Measurements from ENCODE around the gene ENPEP. TPM values are rescaled to one million over a fixed set of nuclear protein-coding genes. Genes with fewer than 3 reads are reported as not detected.

ENPEP gene
- total and polyA plus RNA-seq, 5 experiments from 2014 or later = not detected

GRCh38 chr4:110512901-110513300, 36.9 kb downstream of the ENPEP start:
- DNase-seq (no peak), ATAC-seq (no peak)
- Mint-ChIP-seq H3K9me3 (no peaks in the 10 kb centered on the region), H3K36me3 (no peaks in the 10 kb centered on the region), H3K4me3 (no peak overlapping the region), H3K4me1 (peaks cover 5 to 17% (median 14%) of the 10 kb centered on the region in 4 donors), H3K27ac (no peak overlapping the region), H3K27me3 (peaks cover 0 to 1% (median 0%) of the 10 kb centered on the region in 5 donors)
- POLR2A ChIA-PET = no interaction called here

GRCh38 chr4:110514889-110515479, 39.0 kb downstream of the ENPEP start:
- no peaks in the 10 kb centered on the region for H3K36me3 Mint-ChIP-seq
- ATAC-seq (no peak), DNase-seq (peak in 3 of 10 donors; percentile 46 to 49 (median 48))
- H3K27ac Mint-ChIP-seq = no peak overlapping the region
- H3K27me3 Mint-ChIP-seq = peaks cover 0 to 4% (median 2%) of the 10 kb centered on the region in 5 donors
- POLR2A ChIA-PET = no interaction called here
- no peaks in the 10 kb centered on the region for H3K9me3 Mint-ChIP-seq
- peaks cover 5 to 17% (median 14%) of the 10 kb centered on the region in 4 donors for H3K4me1 Mint-ChIP-seq
- H3K4me3 Mint-ChIP-seq = peak overlapping the region in 9 of 10 donors; percentile 89 to 97 (median 95)

DNA sequence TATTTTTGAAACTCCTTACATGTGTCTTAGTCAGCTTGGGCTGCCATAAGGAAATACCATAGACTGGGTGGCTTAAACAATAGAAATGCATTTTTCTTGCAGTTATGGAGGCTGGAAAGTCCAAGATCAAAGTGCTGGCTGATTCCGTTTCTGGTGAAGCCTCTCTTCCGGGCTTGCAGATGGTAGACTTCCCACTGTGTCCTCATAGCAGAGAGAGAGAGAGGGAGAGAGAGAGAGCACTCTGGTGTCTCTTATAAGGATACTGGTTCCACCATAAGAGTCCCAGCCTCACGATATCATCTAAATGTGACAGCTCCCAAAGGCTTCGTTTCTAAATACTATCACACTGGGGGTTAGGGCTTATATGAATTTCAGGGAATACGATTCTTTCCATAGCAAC, 39.7 kb downstream of the ENPEP start:
- Mint-ChIP-seq H3K4me3 (peak overlapping the region; percentile 89 to 97 (median 94)), H3K9me3 (no peaks in the 10 kb centered on the region), H3K27me3 (peaks cover 2 to 11% (median 6%) of the 10 kb centered on the region in 5 donors), H3K4me1 (peaks cover 5 to 17% (median 14%) of the 10 kb centered on the region in 4 donors), H3K36me3 (no peaks in the 10 kb centered on the region), H3K27ac (peak overlapping the region in 7 of 10 donors; percentile 3 to 83 (median 53))
- peak; percentile 29 to 37 for ATAC-seq
- DNase-seq = peak in 3 of 10 donors; percentile 2 to 17 (median 8)
- POLR2A ChIA-PET = no interaction called here

- POLR2A ChIA-PET = no interaction called here
- H3K4me3 Mint-ChIP-seq = peak overlapping the region; percentile 89 to 97 (median 94)
- DNase-seq = peak; percentile 51 to 79 (median 66)
- peak overlapping the region in 8 of 10 donors; percentile 4 to 88 (median 70) for H3K27ac Mint-ChIP-seq
- peaks cover 5 to 17% (median 14%) of the 10 kb centered on the region in 4 donors for H3K4me1 Mint-ChIP-seq
- peak; percentile 87 to 92 for ATAC-seq
- no peaks in the 10 kb centered on the region for H3K36me3 Mint-ChIP-seq
- peaks cover 2 to 16% (median 7%) of the 10 kb centered on the region in 5 donors for H3K27me3 Mint-ChIP-seq
- no peaks in the 10 kb centered on the region for H3K9me3 Mint-ChIP-seq
Measured at GRCh38 chr4:110516106-110516922, 40.4 kb downstream of the ENPEP start.

GRCh38 chr4:110518889-110519490, 43.0 kb downstream of the ENPEP start:
- DNase-seq = peak in 5 of 10 donors; percentile 7 to 38 (median 17)
- Mint-ChIP-seq H3K4me3 (no peak overlapping the region), H3K4me1 (peaks cover 5 to 17% (median 14%) of the 10 kb centered on the region in 4 donors), H3K27ac (no peak overlapping the region), H3K27me3 (peaks cover 3 to 37% (median 15%) of the 10 kb centered on the region in 5 donors), H3K36me3 (no peaks in the 10 kb centered on the region), H3K9me3 (no peaks in the 10 kb centered on the region)
- ATAC-seq = no peak
- POLR2A ChIA-PET = no interaction called here

- H3K4me1 Mint-ChIP-seq = peaks cover 3 to 7% (median 4%) of the 10 kb centered on the region in 4 donors
- DNase-seq (no peak), ATAC-seq (no peak)
- H3K27me3 Mint-ChIP-seq = peaks cover 6 to 38% (median 15%) of the 10 kb centered on the region in 5 donors
- H3K9me3 Mint-ChIP-seq = no peaks in the 10 kb centered on the region
- no peak overlapping the region for H3K4me3 Mint-ChIP-seq
- no peak overlapping the region for H3K27ac Mint-ChIP-seq
- H3K36me3 Mint-ChIP-seq = no peaks in the 10 kb centered on the region
- POLR2A ChIA-PET = no interaction called here
Measured at GRCh38 chr4:110520886-110521285, 44.9 kb downstream of the ENPEP start.

GRCh38 chr4:110526589-110526988, 50.6 kb downstream of the ENPEP start:
- Mint-ChIP-seq H3K27ac (no peak overlapping the region), H3K27me3 (peaks cover 4 to 41% (median 15%) of the 10 kb centered on the region in 5 donors), H3K36me3 (no peaks in the 10 kb centered on the region), H3K4me1 (no peaks in the 10 kb centered on the region), H3K9me3 (no peaks in the 10 kb centered on the region), H3K4me3 (no peak overlapping the region)
- no peak for ATAC-seq
- POLR2A ChIA-PET = no interaction called here
- DNase-seq = no peak

- no peak for ATAC-seq
- Mint-ChIP-seq H3K27me3 (peaks cover 4 to 44% (median 17%) of the 10 kb centered on the region in 5 donors), H3K4me3 (no peak overlapping the region), H3K9me3 (no peaks in the 10 kb centered on the region), H3K27ac (no peak overlapping the region), H3K36me3 (no peaks in the 10 kb centered on the region), H3K4me1 (no peaks in the 10 kb centered on the region)
- DNase-seq = no peak
- POLR2A ChIA-PET = no interaction called here
Measured at GRCh38 chr4:110527156-110527555, 51.2 kb downstream of the ENPEP start.

- Mint-ChIP-seq H3K4me1 (no peaks in the 10 kb centered on the region), H3K4me3 (no peak overlapping the region), H3K9me3 (peaks cover 0 to 9% (median 0%) of the 10 kb centered on the region in 9 donors), H3K36me3 (peaks cover 0 to 5% (median 0%) of the 10 kb centered on the region in 3 donors), H3K27ac (no peak overlapping the region), H3K27me3 (peaks cover 10 to 49% (median 17%) of the 10 kb centered on the region in 5 donors)
- no peak for DNase-seq
- no peak for ATAC-seq
- POLR2A ChIA-PET = no interaction called here
Measured at GRCh38 chr4:110532901-110533589, 57.1 kb downstream of the ENPEP start.

DNA sequence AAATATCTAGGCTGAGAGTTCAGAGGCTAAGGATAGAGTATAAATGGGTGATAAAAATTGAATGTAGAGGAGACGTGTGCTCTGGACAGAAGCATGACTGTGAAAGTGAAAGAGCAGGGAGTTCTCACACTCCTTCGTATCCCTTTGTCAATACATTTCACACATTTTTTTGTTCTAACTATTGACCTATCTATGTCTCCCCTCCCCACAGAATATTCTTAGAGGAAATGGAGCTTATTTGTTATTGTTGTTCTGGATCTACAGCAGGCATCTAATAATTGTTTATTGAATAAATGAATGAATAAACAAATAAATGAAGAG, 57.6 kb downstream of the ENPEP start:
- H3K27ac Mint-ChIP-seq = no peak overlapping the region
- POLR2A ChIA-PET = no interaction called here
- H3K36me3 Mint-ChIP-seq = peaks cover 0 to 5% (median 0%) of the 10 kb centered on the region in 3 donors
- H3K9me3 Mint-ChIP-seq = peaks cover 0 to 9% (median 0%) of the 10 kb centered on the region in 9 donors
- DNase-seq (no peak), ATAC-seq (no peak)
- no peaks in the 10 kb centered on the region for H3K4me1 Mint-ChIP-seq
- H3K27me3 Mint-ChIP-seq = peaks cover 14 to 53% (median 18%) of the 10 kb centered on the region in 5 donors
- no peak overlapping the region for H3K4me3 Mint-ChIP-seq

- H3K9me3 Mint-ChIP-seq = peaks cover 0 to 9% (median 0%) of the 10 kb centered on the region in 9 donors
- ATAC-seq = no peak
- peaks cover 0 to 5% (median 0%) of the 10 kb centered on the region in 3 donors for H3K36me3 Mint-ChIP-seq
Measured at GRCh38 chr4:110533940-110534339, 58.0 kb downstream of the ENPEP start.

DNA sequence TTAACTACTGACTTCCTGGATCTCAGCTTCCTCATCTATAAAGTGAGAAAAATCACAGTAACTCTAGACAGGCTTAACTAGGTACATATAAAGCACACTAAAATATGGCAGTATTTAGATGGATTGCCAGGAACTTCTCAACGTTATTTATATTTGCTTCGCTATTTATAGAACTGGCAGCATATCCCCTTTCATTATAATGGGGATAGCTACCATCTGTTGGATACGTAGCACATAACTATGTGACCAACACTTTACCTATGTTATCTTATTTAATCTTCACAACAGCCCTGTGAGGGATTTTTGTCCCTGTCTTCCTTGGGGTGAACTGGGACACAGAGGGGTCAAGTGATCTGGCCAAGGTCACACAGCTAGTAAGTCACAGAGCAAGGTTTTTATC, 64.6 kb downstream of the ENPEP start:
- peaks cover 0 to 6% (median 0%) of the 10 kb centered on the region in 9 donors for H3K9me3 Mint-ChIP-seq
- H3K27me3 Mint-ChIP-seq = peaks cover 10 to 20% (median 15%) of the 10 kb centered on the region in 5 donors
- H3K36me3 Mint-ChIP-seq = peaks cover 0 to 5% (median 0%) of the 10 kb centered on the region in 3 donors
- H3K4me3 Mint-ChIP-seq = no peak overlapping the region
- POLR2A ChIA-PET = no interaction called here
- H3K4me1 Mint-ChIP-seq = no peaks in the 10 kb centered on the region
- no peak for ATAC-seq
- H3K27ac Mint-ChIP-seq = no peak overlapping the region
- DNase-seq = no peak

More at GRCh38 chr4:110533940-110534339, 58.0 kb downstream of the ENPEP start:
- Mint-ChIP-seq H3K4me1 (no peaks in the 10 kb centered on the region), H3K27ac (no peak overlapping the region), H3K27me3 (peaks cover 16 to 51% (median 21%) of the 10 kb centered on the region in 5 donors), H3K4me3 (no peak overlapping the region)
- no peak for DNase-seq
- POLR2A ChIA-PET = no interaction called here
